PC-3 (cell line): ENCODE data around the gene CDHR5. TPM values are rescaled to one million over a fixed set of nuclear protein-coding genes. Genes with fewer than 3 reads are reported as not detected.
A peak's percentile ranks its signal among the peaks of the same experiment; 100 is the strongest.

Experiments
- ATAC-seq: fragments of 200-7000 bp; cut with Tn5 transposase; 2 replicates; pipeline ENCODE4 v1.9.1; 2020; ENCODE audit warnings: mild to moderate bottlenecking, moderate library complexity
- BruUV-seq: library from RNA; stranded (reverse); fragments of 400-500 nt; replicated peaks from 2 replicates; lab custom pipeline; 2021; lab: Mats Ljungman, UMichigan
- CTCF ChIA-PET: fragments of 300-600 bp; sonication (Branson Sonifier 250); formaldehyde crosslinking; loops from one replicate; lab custom pipeline; 2022; ENCODE audit warnings: antibody characterized with exemption; lab: Charles Lee
- POLR2A ChIA-PET: fragments of 300-600 bp; sonication (Branson Sonifier 250); formaldehyde crosslinking; loops from one replicate; lab custom pipeline; 2022; ENCODE audit warnings: antibody characterized with exemption; ENCODE audit not compliant: unreplicated experiment; lab: Charles Lee
- DNase-seq: peaks from one replicate; pipeline ENCODE4 v3.0.0-alpha.2; 2015
- H2AFZ ChIP-seq: fragments of 300-600 bp; sonication (generic); 2 replicates; pipeline ENCODE4 v1.6.0; 2016; ENCODE audit warnings: antibody characterized with exemption, low read length
- H3F3A ChIP-seq: fragments of 300-600 bp; sonication (generic); one replicate; pipeline ENCODE4 v1.6.0; 2017; ENCODE audit warnings: antibody characterized with exemption, low read length, control low read depth, mild to moderate bottlenecking; ENCODE audit not compliant: unreplicated experiment
- H3K27ac ChIP-seq: fragments of 300-600 bp; sonication (generic); 2 replicates; pipeline ENCODE4 v1.5.1; 2016; ENCODE audit warnings: mild to moderate bottlenecking, low read length
- H3K27me3 ChIP-seq: fragments of 300-600 bp; sonication (generic); 2 replicates; pipeline ENCODE4 v1.6.1; 2016; ENCODE audit warnings: low read length, mixed read lengths
- H3K36me3 ChIP-seq: fragments of 300-600 bp; sonication (generic); 2 replicates; pipeline ENCODE4 v1.6.1; 2016; ENCODE audit warnings: low read depth, mixed run types, low read length, mixed read lengths
- H3K4me1 ChIP-seq: fragments of 300-600 bp; sonication (generic); 2 replicates; pipeline ENCODE4 v1.5.1; 2016; ENCODE audit warnings: low read length; ENCODE audit not compliant: insufficient read depth
- H3K4me2 ChIP-seq: fragments of 300-600 bp; sonication (generic); 2 replicates; pipeline ENCODE4 v1.6.0; 2016; ENCODE audit warnings: low read length
- H3K4me3 ChIP-seq: fragments of 300-600 bp; sonication (generic); 2 replicates; pipeline ENCODE4 v1.5.1; 2016; ENCODE audit warnings: mild to moderate bottlenecking, low read length, mixed read lengths
- H3K79me2 ChIP-seq: fragments of 300-600 bp; sonication (generic); 2 replicates; pipeline ENCODE4 v1.6.1; 2017; ENCODE audit warnings: low read length, mixed read lengths
- H3K9ac ChIP-seq: fragments of 300-600 bp; sonication (generic); 2 replicates; pipeline ENCODE4 v1.6.0; 2016; ENCODE audit warnings: mild to moderate bottlenecking, low read length
- H3K9me2 ChIP-seq: fragments of 300-600 bp; sonication (generic); replicated peaks from 2 replicates; pipeline ENCODE4 v1.6.1; 2016; ENCODE audit warnings: mixed run types, low read length, mixed read lengths
- H3K9me3 ChIP-seq: fragments of 300-600 bp; sonication (generic); 2 replicates; pipeline ENCODE4 v1.6.1; 2016; ENCODE audit warnings: low read length, mixed read lengths
- H4K20me1 ChIP-seq: fragments of 300-600 bp; sonication (generic); 2 replicates; pipeline ENCODE4 v1.6.1; 2016; ENCODE audit warnings: low read length, mixed read lengths
- CTCF ChIP-seq: fragments of 300-600 bp; sonication (generic); conservative IDR thresholded peaks from 2 replicates; pipeline ENCODE4 v1.5.1; 2017; ENCODE audit warnings: antibody characterized with exemption, low read depth, mild to moderate bottlenecking, low read length
- EZH2 ChIP-seq: fragments of 300-600 bp; sonication (generic); IDR thresholded peaks from one replicate; pipeline ENCODE4 v1.6.1; 2017; ENCODE audit warnings: antibody characterized with exemption, mild to moderate bottlenecking, low read length; ENCODE audit not compliant: unreplicated experiment
- EZH2phosphoT487 ChIP-seq: fragments of 300-600 bp; sonication (generic); IDR thresholded peaks from 2 replicates; pipeline ENCODE4 v1.6.1; 2018; ENCODE audit warnings: mild to moderate bottlenecking, antibody characterized with exemption, low read length, borderline replicate concordance
- intact Hi-C: fragments of 100-400 bp; cut with micrococcal nuclease; formaldehyde crosslinking; loops from 2 replicates; pipeline ENCODE4 v1.9.0; 2023
- total RNA-seq: library from RNA; depleted of rRNA; stranded (reverse); fragments of >200 nt; gene quantifications from 2 replicates; pipeline ENCODE4 v1.2.3, GENCODE V29; 2014

The CDHR5 gene
- total RNA-seq, 1 experiment from 2014 or later = not detected

- no peak overlapping the region for H3K9ac ChIP-seq
- no peaks in the 10 kb centered on the region for H3K9me2 ChIP-seq
- peaks cover 7% of the 10 kb centered on the region for H3F3A ChIP-seq
- no peak overlapping the region for H3K4me2 ChIP-seq
- peaks cover 29% of the 10 kb centered on the region for H3K36me3 ChIP-seq
- H3K27ac ChIP-seq = no peak overlapping the region
- H3K4me3 ChIP-seq = no peak overlapping the region
- H3K4me1 ChIP-seq = peaks cover 28% of the 10 kb centered on the region
- ChIA-PET POLR2A (no interaction called here), CTCF (no interaction called here)
- H3K27me3 ChIP-seq = no peaks in the 10 kb centered on the region
- H2AFZ ChIP-seq = no peak overlapping the region
- no peaks in the 10 kb centered on the region for H3K9me3 ChIP-seq
- peaks cover 18% of the 10 kb centered on the region for H4K20me1 ChIP-seq
- peaks cover 8% of the 10 kb centered on the region; the same call in 1 of the 2 replicates for H3K79me2 ChIP-seq
- intact Hi-C loops = loop anchor here (10.0 kb wide), 1 partner anchor 48 kb away; the partner anchor contains the start of genes LMNTD2 and RASSF7
- DNase-seq (peak; percentile 53), ATAC-seq (no peak)
- TF ChIP-seq EZH2phosphoT487 (no peak), CTCF (peak; percentile 47)
- BruUV-seq = no TSS peak
Measured at GRCh38 chr11:612201-612960, 12.4 kb downstream of the CDHR5 start.

GRCh38 chr11:611001-611996 is 13.5 kb downstream of the CDHR5 start:
- H3F3A ChIP-seq = peaks cover 7% of the 10 kb centered on the region
- intact Hi-C loops = loop anchor here (10.0 kb wide), 1 partner anchor 46 kb away; the partner anchor contains the start of genes LMNTD2 and RASSF7
- no peak overlapping the region for H3K4me2 ChIP-seq
- CTCF ChIA-PET = no interaction called here
- POLR2A ChIA-PET = no interaction called here
- no peak for DNase-seq
- no peaks in the 10 kb centered on the region for H3K27me3 ChIP-seq
- ATAC-seq = no peak
- H3K9me3 ChIP-seq = no peaks in the 10 kb centered on the region
- peaks cover 8% of the 10 kb centered on the region; the same call in 1 of the 2 replicates for H3K79me2 ChIP-seq
- H3K4me3 ChIP-seq = no peak overlapping the region
- H3K9ac ChIP-seq = no peak overlapping the region
- no peaks in the 10 kb centered on the region for H3K9me2 ChIP-seq
- no TSS peak for BruUV-seq
- H4K20me1 ChIP-seq = peaks cover 18% of the 10 kb centered on the region
- H3K4me1 ChIP-seq = peaks cover 26% of the 10 kb centered on the region
- H3K36me3 ChIP-seq = peaks cover 37% of the 10 kb centered on the region
- TF ChIP-seq EZH2phosphoT487 (no peak), EZH2 (no peak), CTCF (no peak)
- H2AFZ ChIP-seq = no peak overlapping the region
- H3K27ac ChIP-seq = no peak overlapping the region
